Activated T-helper 17 cell treated with anti-CD3 and anti-CD28 coated beads, Interleukin-2, amount 50 U/mL, for 72 hours (primary cell): ENCODE measurements around the gene PDXK. TPM values are rescaled to one million over a fixed set of nuclear protein-coding genes. Genes with fewer than 3 reads are reported as not detected.
A peak's percentile ranks its signal among the peaks of the same experiment; 100 is the strongest.

Experiments used
- ATAC-seq: fragments of 150-1000 bp; cut with Tn5 transposase; replicated peaks from 2 replicates; pipeline ENCODE4 v1.10.0; 2021; ENCODE audit warnings: mild to moderate bottlenecking, moderate library complexity
- H3K27ac Mint-ChIP-seq: one replicate; pipeline ENCODE4 v1.8.0; 2022; ENCODE audit warnings: mixed read lengths
- H3K27me3 Mint-ChIP-seq: one replicate; pipeline ENCODE4 v1.8.0; 2022; ENCODE audit warnings: mixed read lengths
- H3K36me3 Mint-ChIP-seq: one replicate; pipeline ENCODE4 v1.8.0; 2022; ENCODE audit warnings: low read depth, mild to moderate bottlenecking, mixed read lengths
- H3K4me1 Mint-ChIP-seq: one replicate; pipeline ENCODE4 v1.8.0; 2022; ENCODE audit warnings: mixed read lengths
- H3K4me3 Mint-ChIP-seq: one replicate; pipeline ENCODE4 v1.8.0; 2022; ENCODE audit warnings: mild to moderate bottlenecking, mixed read lengths
- H3K9me3 Mint-ChIP-seq: one replicate; pipeline ENCODE4 v1.8.0; 2022; ENCODE audit warnings: mixed read lengths
- total RNA-seq, 2 donors: library from RNA; stranded (reverse); gene quantifications; one replicate each; pipeline ENCODE4 v1.2.3, GENCODE V29; 2022

The PDXK gene
- total RNA-seq, 2 donors from 2014 or later: 102 to 115 TPM

DNA sequence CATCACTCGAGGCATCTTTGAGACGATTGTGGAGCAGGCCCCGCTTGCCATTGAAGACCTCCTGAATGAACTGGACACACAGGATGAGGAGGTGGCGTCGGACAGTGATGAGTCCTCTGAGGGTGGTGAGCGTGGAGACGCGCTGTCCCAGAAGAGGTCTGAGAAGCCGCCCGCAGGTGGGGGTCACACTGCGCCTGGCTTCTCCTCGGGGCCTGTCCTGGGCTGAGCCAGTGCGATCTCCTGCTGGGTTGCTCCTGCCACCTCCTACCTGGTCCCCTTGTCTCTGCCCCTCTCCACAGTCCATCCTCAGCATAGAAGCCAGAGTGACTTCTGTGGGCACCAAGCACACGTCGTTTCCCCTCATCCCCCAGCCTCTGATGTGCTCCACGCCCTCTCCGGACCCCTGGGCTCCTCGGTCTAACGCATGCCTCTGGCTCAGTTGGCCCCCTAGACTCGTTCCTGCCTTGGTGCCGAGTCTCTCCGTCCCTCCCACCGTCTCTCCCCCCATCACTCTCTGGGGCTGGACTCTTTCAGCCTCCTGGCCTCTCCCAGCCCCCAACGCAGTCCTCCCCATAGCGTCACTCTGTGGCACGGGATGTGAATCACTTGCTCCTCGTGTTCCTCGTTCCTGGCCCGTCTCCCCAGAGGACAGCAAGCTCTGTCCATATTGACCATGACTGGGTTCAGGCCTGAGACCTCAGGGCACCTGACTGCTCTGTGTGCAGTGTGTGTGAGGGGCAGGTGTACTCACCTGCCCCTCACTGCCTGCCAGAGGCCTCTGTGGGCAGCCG is 79.2 kb downstream of the PDXK start:
- no peaks in the 10 kb centered on the region for H3K9me3 Mint-ChIP-seq
- no peak for ATAC-seq
- H3K27me3 Mint-ChIP-seq: no peaks in the 10 kb centered on the region
- H3K36me3 Mint-ChIP-seq: peaks cover 100% of the 10 kb centered on the region
- no peak overlapping the region for H3K27ac Mint-ChIP-seq
- peaks cover 5% of the 10 kb centered on the region for H3K4me1 Mint-ChIP-seq
- no peak overlapping the region for H3K4me3 Mint-ChIP-seq

DNA sequence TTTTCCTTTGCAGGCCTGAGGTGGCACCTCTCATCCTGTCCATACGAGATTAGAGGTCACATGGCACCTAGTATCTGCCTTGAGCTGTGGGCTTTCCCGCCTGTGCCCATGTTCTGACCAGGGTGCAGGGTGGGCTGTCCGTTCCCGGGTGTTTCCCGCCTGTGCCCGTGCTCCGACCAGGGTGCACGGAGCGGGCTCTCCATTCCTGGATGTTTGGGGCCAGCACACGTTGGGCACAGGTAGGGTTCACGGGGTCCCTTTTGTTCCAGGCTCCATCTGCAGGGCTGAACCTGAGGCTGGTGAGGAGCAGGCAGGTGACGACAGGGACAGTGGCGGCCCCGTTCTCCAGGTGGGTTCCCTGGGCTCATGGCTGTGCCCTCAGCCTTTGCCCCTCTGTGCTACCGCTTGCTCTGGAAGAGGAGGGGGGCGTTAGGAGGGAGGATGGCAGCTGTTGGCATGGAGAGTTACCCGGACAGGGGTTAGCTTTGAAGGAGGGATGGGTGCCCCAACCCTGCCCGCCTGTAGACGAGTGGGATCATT is 80.4 kb downstream of the PDXK start:
- Mint-ChIP-seq H3K27ac (no peak overlapping the region), H3K4me1 (peaks cover 5% of the 10 kb centered on the region), H3K9me3 (no peaks in the 10 kb centered on the region), H3K4me3 (no peak overlapping the region), H3K27me3 (no peaks in the 10 kb centered on the region), H3K36me3 (peaks cover 98% of the 10 kb centered on the region)
- no peak for ATAC-seq

DNA sequence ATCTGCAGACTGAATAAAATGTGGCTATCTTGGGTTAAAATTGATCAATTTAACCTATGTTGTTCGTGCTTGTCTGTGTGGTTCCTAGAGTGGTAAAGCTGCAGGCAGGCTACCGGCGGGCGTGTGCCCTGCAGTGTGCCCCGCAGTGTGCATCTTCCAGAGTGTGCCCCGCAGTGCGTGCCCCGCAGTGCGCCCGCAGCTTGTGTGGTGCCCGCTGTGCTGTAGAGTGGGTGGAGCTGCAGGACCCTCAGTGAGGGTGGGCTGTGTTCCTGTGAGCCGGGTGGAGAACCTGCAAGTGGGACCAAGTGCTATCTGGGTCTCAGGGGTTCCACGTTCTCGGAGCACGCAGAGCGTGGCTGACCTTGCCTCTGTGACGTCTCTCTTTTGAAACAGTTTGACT is 81.2 kb downstream of the PDXK start:
- ATAC-seq: no peak
- Mint-ChIP-seq H3K27me3 (no peaks in the 10 kb centered on the region), H3K4me1 (peaks cover 4% of the 10 kb centered on the region), H3K36me3 (peaks cover 90% of the 10 kb centered on the region), H3K9me3 (no peaks in the 10 kb centered on the region), H3K27ac (no peak overlapping the region), H3K4me3 (no peak overlapping the region)

DNA sequence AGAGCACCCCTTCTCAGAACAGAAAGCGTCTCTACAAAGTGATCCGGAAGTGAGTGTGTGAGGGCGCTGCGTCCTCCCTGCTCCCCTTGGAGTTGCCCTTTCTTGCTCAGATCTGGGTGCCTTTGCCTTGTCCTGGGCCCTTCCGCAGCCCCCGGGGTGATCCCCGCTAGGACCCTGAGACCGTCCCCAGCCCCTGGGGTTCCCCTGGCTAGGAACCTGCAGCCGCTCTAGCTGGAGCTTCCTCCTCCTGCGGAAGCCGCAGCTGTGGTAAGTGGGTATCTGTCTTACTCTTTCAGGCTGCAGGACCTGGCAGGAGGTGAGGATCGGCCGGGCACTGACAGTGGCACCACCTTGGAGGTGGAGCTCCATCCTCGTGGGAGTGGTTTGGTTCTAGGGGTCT is 81.6 kb downstream of the PDXK start:
- Mint-ChIP-seq H3K4me1 (no peaks in the 10 kb centered on the region), H3K4me3 (no peak overlapping the region), H3K9me3 (no peaks in the 10 kb centered on the region), H3K36me3 (peaks cover 88% of the 10 kb centered on the region), H3K27ac (no peak overlapping the region), H3K27me3 (no peaks in the 10 kb centered on the region)
- no peak for ATAC-seq

DNA sequence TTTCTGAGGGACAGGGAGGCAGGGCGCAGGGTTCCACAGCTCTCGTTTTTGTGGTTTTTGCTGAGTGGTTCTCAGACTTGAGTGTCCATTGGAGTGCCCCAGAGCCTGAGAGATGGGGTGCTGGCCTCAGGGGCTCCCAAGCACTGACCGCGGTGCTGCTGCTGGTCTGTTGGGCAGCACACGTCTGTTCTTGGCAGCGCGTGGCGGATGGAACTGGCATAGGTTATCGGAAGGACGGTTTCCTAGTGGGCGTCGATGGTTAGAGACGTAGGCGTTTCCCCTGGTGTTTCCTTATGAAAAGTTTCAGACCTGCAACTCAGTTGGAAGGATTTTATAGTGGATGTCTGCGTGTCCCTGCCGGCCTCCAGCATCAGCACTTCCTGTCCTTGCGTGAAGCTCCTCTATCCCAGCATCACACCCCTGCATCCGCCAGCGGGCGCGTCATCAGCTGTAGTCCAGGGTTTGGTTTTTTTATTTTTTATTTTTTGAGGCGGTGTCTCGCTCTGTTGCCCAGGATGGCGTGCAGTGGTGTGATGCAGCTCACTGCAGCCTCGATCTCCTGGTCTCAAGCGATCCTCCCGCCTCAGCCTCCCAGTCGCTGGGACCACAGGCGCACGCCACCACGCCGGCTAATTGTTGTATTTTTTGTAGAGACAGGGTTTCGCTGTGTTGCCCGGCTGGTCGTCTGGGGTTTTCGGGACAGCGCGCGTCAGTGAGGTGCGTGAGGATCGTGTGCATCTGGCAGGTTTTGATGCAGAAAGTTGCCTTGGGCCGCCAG is 82.3 kb downstream of the PDXK start:
- H3K4me3 Mint-ChIP-seq: no peak overlapping the region

DNA sequence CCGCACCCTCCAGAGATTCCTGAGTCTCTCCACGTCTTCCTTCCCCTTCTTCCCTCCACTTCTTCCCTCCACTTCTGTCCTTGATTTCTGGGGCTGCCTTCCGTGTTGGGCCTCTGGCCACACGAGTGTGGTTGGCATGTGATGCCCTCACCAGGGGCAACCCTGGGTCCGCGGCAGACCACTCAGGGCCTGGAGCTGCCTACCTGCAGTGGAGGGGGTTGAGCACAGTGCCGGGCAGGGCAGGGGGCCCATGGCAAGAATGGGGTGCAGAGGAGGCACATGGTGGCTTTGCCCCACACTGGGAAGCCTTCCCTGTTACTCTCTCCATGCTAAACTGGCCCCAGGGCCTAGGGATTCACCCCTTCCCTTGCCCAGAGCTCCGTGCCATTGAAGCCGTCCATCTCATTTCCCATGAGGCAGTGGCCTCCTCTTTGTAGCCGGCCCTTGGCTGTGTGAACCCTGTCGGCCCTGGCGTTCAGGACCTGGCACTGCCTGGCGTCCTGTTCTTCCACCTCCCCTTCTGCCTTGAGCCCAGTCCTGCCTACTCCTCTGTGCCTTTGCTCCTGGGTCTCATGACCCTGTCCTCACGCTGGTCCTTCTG is 83.9 kb downstream of the PDXK start:
- ATAC-seq: no peak
- no peaks in the 10 kb centered on the region for H3K27me3 Mint-ChIP-seq
- H3K36me3 Mint-ChIP-seq: peaks cover 74% of the 10 kb centered on the region
- no peaks in the 10 kb centered on the region for H3K9me3 Mint-ChIP-seq
- peaks cover 3% of the 10 kb centered on the region for H3K4me1 Mint-ChIP-seq
- H3K27ac Mint-ChIP-seq: no peak overlapping the region
- no peak overlapping the region for H3K4me3 Mint-ChIP-seq

More for the DNA sequence above, 82.3 kb downstream of the PDXK start:
- H3K27me3 Mint-ChIP-seq: no peaks in the 10 kb centered on the region
- no peaks in the 10 kb centered on the region for H3K9me3 Mint-ChIP-seq
- peaks cover 2% of the 10 kb centered on the region for H3K4me1 Mint-ChIP-seq
- no peak for ATAC-seq
- H3K27ac Mint-ChIP-seq: no peak overlapping the region
- H3K36me3 Mint-ChIP-seq: peaks cover 88% of the 10 kb centered on the region

DNA sequence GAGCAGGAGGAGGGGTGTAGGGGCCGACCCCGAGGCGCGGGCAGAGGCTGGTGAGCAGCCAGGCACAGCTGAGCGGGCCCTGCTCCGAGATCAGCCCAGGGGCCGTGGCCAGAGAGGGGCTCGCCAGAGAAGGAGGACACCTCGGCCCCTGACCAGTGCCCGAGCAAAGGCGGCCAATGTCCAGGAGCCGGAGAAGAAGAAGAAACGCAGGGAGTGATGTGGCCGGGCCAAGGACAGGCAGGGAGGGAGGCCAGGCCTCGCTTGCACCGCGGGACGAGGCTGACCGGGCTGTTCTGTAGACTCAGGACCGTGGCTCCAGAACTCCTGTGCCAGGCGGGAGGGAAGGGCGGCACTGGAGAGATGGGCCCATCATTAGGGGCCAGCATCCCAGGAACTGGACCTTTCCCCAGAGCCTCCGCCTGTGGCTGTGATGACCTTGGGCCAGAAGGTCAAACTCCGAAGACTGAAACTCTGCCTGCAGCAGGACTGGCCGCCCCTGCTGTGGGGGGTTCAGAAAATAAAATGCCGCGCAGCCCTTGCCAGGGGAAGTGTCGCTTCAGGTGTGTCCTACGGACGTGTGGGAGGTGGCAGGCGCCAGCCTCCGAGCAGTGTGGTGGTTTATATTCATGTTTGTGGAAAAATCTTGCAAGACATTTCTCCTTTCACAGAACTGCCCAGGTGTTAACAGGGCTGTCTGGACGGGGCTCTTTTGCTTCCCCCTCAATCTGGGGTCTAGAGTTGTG is 84.8 kb downstream of the PDXK start:
- no peak for ATAC-seq
- peaks cover 65% of the 10 kb centered on the region for H3K36me3 Mint-ChIP-seq
- no peaks in the 10 kb centered on the region for H3K27me3 Mint-ChIP-seq
- no peak overlapping the region for H3K4me3 Mint-ChIP-seq
- H3K4me1 Mint-ChIP-seq: peaks cover 3% of the 10 kb centered on the region
- no peak overlapping the region for H3K27ac Mint-ChIP-seq
- no peaks in the 10 kb centered on the region for H3K9me3 Mint-ChIP-seq

DNA sequence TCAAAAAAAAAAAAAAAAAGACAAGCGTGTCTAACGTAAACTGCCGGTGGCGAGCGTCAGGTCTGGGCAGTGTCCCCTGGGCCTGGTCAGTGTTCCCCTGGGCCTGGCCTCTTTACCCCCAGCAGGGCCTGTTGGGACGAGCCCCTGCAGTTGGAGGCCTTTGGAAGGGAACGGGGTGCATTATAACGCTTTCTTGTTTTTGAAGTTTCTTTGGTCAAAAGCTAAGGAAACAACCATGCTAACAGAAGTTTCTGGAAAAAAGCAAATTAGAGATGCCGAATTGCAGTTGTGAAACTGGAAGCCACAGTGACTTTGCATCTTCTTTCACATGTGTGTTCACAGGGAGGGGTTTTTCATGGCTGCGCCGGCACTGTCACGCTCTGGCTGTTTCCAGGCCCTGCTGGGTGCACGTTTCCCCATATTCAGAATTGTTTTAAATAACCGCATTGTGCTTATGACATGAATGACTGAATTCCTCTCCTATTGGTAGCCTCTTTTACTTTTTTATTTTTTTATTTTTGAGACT is 86.4 kb downstream of the PDXK start:
- ATAC-seq: no peak

DNA sequence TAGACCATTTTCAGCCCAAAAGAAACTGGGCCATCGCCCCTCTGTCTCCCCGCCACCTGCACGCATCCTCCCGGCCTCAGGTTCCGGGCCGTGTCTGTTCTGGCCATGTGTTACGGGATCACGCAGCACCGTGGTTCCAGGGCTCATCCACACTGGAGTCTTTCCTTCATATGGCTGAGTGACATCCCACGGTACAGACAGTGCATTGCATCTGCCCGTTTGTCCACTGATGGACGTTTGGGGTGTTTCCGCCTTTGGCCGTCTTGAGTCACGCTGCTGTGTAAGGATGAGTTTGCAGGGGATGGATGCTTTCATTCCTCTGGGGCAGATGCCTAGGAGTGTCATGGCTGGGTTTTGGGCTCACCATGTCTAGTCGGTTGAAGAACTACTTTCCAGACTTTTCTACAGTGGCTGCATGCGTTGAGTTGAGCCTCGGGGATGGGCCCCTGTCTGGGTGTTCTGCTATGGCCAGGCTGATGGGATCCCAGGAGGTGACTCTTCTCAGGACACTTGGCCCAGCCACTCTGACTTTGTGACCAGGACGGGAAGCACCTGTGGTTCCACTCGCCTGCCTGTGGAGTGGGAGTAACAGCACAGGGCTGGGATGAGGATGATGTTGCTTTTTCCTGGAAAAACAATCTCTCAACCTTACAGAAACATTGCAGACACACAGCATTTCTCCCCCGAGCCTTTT is 87.2 kb downstream of the PDXK start:
- ATAC-seq: no peak
- peaks cover 40% of the 10 kb centered on the region for H3K36me3 Mint-ChIP-seq
- H3K27me3 Mint-ChIP-seq: no peaks in the 10 kb centered on the region
- H3K4me1 Mint-ChIP-seq: peaks cover 3% of the 10 kb centered on the region
- no peak overlapping the region for H3K4me3 Mint-ChIP-seq
- H3K27ac Mint-ChIP-seq: peak overlapping the region; percentile 28
- H3K9me3 Mint-ChIP-seq: no peaks in the 10 kb centered on the region

More for the DNA sequence above, 86.4 kb downstream of the PDXK start:
- Mint-ChIP-seq H3K9me3 (no peaks in the 10 kb centered on the region), H3K27ac (no peak overlapping the region), H3K4me3 (no peak overlapping the region), H3K27me3 (no peaks in the 10 kb centered on the region), H3K4me1 (peaks cover 3% of the 10 kb centered on the region), H3K36me3 (peaks cover 48% of the 10 kb centered on the region)

DNA sequence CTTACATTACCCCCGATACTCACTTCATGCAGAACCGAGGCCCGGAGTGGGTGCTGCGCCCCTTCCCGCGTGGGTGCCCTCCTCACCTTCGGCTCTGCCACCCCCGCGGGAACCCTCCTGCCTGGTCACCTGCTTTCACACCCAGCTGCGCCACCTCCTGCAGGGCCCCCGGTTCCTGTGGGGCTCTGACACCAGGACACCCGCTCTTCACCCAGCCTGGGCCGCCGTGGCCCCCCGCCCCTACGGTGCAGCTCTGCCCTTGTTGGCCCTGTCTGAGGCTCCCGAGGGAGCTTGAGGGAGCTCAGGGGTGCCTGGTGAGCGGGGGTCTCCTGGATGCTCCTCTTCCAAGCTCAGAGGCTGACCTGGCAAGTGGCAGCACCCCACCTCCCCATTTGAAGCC is 89.4 kb downstream of the PDXK start:
- peaks cover 18% of the 10 kb centered on the region for H3K36me3 Mint-ChIP-seq
- peaks cover 3% of the 10 kb centered on the region for H3K4me1 Mint-ChIP-seq
- H3K27me3 Mint-ChIP-seq: no peaks in the 10 kb centered on the region
- ATAC-seq: no peak
- no peaks in the 10 kb centered on the region for H3K9me3 Mint-ChIP-seq
- H3K27ac Mint-ChIP-seq: no peak overlapping the region
- H3K4me3 Mint-ChIP-seq: no peak overlapping the region

DNA sequence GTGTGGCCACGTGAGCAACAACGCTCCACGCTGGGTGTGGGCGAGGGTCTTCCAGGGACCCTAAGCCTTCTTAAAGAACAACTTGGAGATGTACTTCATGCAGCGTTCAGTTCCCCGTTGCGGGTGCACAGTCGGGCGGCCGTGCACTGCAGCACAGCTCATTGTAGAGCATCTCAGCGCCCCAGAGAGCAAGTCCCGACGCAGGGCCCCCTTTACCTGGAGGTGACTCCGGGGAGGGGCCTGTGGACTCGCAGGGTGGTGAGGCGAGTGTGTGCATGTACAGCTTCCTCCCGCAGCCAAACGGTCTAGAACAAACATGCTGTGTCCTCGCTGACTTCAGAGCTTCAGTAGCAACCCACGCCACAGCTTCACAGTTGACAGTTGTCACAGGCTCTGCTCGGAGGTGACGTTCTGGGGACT is 89.9 kb downstream of the PDXK start:
- no peak for ATAC-seq

DNA sequence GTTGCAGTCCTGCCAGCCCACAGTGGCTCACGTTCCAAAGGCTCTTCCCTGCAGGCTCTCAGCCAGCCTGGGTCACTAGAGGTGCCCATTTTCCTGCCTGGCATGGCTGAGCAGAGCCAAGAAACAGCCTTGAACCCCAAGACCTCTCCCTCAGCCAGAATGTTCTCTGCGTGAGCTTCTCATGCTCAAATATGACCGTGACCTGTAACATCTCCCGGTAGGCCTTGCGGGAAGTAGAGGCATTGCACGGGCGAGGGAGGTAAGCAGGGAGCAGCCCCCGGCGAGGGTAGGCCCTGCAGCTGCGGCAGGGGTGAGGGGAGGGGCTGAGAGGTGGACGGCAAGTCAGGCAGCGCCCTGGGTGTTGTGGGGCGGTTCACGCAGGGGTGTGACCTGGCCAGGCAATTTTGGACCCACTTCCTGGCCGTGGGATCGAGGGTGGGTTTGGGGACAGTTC is 90.4 kb downstream of the PDXK start:
- no peak overlapping the region for H3K27ac Mint-ChIP-seq
- peaks cover 3% of the 10 kb centered on the region for H3K4me1 Mint-ChIP-seq
- H3K27me3 Mint-ChIP-seq: no peaks in the 10 kb centered on the region
- no peak overlapping the region for H3K4me3 Mint-ChIP-seq
- H3K9me3 Mint-ChIP-seq: no peaks in the 10 kb centered on the region
- H3K36me3 Mint-ChIP-seq: peaks cover 11% of the 10 kb centered on the region
- ATAC-seq: no peak

More for the DNA sequence above, 89.9 kb downstream of the PDXK start:
- Mint-ChIP-seq H3K27ac (no peak overlapping the region), H3K9me3 (no peaks in the 10 kb centered on the region), H3K4me1 (peaks cover 3% of the 10 kb centered on the region), H3K36me3 (peaks cover 13% of the 10 kb centered on the region), H3K27me3 (no peaks in the 10 kb centered on the region), H3K4me3 (no peak overlapping the region)

DNA sequence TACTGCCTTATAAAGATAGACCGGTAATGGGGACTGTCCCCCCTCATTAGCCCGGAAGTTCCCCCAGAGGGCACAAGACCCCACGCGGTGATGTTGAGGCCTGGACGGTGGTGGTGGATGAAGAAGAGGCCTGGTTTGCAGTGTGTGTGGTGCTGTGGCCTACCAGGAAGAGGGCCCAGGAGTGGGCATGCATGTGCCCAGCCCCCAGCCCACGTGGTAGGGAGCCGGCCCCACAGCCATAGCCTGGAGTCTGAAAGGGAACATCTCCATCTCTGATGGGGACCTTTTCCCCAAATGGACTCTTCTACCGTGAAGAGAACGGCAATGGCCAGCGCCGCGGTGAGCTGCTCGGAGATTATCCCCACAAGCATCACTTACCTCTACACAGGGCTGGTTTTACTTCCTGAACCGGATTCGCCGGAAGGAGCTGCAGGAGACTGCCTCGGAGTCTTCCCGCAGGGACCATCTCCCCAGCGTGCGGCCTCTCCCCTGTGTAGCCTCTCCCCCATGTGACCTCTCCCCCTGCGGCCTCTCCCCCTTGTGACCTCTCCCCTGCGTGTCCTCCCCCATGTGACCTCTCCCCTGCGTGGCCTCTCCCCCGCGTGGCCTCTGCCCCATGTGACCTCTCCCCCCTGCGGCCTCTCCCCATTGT is 91.0 kb downstream of the PDXK start:
- Mint-ChIP-seq H3K9me3 (no peaks in the 10 kb centered on the region), H3K27me3 (no peaks in the 10 kb centered on the region), H3K36me3 (peaks cover 11% of the 10 kb centered on the region), H3K4me3 (no peak overlapping the region), H3K27ac (no peak overlapping the region), H3K4me1 (peaks cover 8% of the 10 kb centered on the region)
- no peak for ATAC-seq
